Caco-2 (cell line): ENCODE data around the gene CACTIN. TPM values are rescaled to one million over a fixed set of nuclear protein-coding genes. Genes with fewer than 3 reads are reported as not detected.

Experiments
- BruUV-seq: library from RNA; stranded (reverse); fragments of 400-500 nt; replicated peaks from 2 replicates; lab custom pipeline; 2021; lab: Mats Ljungman, UMichigan
- CTCF ChIA-PET: fragments of 300-600 bp; sonication (Branson Sonifier 250); formaldehyde crosslinking; loops from one replicate; lab custom pipeline; 2022; ENCODE audit warnings: antibody characterized with exemption; lab: Charles Lee
- POLR2A ChIA-PET: fragments of 300-600 bp; sonication (Branson Sonifier 250); formaldehyde crosslinking; loops from one replicate; lab custom pipeline; 2022; ENCODE audit warnings: antibody characterized with exemption; lab: Charles Lee
- DNase-seq, 2 experiments: peaks; one replicate each; pipeline versions ENCODE4 v3.0.0 to v3.0.0-alpha.2; 2020 to 2022
- H3K27me3 ChIP-seq: replicated peaks from 2 replicates; pipeline ENCODE4 v1.6.0; 2011; ENCODE audit warnings: low read length; ENCODE audit not compliant: control insufficient read depth, insufficient read depth
- H3K36me3 ChIP-seq: 2 replicates; pipeline ENCODE4 v1.5.1; 2011; ENCODE audit warnings: low read length; ENCODE audit not compliant: control insufficient read depth, insufficient read depth
- H3K4me1 ChIP-seq: fragments of 250-450 bp; sonication (Bioruptor Pico); 2 replicates; pipeline ENCODE4 v1.5.1; 2020; ENCODE audit warnings: mild to moderate bottlenecking
- H3K4me3 ChIP-seq: 2 replicates; pipeline ENCODE4 v1.5.1; 2011; ENCODE audit warnings: low read depth, mild to moderate bottlenecking, control low read depth, low read length
- H3K9me3 ChIP-seq: fragments of 250-450 bp; sonication (Bioruptor Pico); 2 replicates; pipeline ENCODE4 v1.5.1; 2020; ENCODE audit warnings: mild to moderate bottlenecking, moderate library complexity
- H3K27ac Mint-ChIP-seq: one replicate; pipeline ENCODE4 v1.8.0; 2022; ENCODE audit warnings: mixed read lengths; ENCODE audit not compliant: unreplicated experiment
- H3K27me3 Mint-ChIP-seq: one replicate; pipeline ENCODE4 v1.8.0; 2022; ENCODE audit warnings: mixed read lengths; ENCODE audit not compliant: insufficient read depth, unreplicated experiment
- H3K36me3 Mint-ChIP-seq: one replicate; pipeline ENCODE4 v1.8.0; 2022; ENCODE audit warnings: mild to moderate bottlenecking, mixed read lengths; ENCODE audit not compliant: insufficient read depth, unreplicated experiment
- H3K4me1 Mint-ChIP-seq: one replicate; pipeline ENCODE4 v1.8.0; 2022; ENCODE audit warnings: low read depth, mixed read lengths; ENCODE audit not compliant: unreplicated experiment
- H3K4me3 Mint-ChIP-seq: one replicate; pipeline ENCODE4 v1.8.0; 2022; ENCODE audit warnings: mild to moderate bottlenecking, moderate library complexity, mixed read lengths; ENCODE audit not compliant: unreplicated experiment
- H3K9me3 Mint-ChIP-seq: one replicate; pipeline ENCODE4 v1.8.0; 2022; ENCODE audit warnings: mixed read lengths; ENCODE audit not compliant: unreplicated experiment
- intact Hi-C: fragments of 100-400 bp; cut with micrococcal nuclease; formaldehyde crosslinking; loops from one replicate; pipeline ENCODE4 v1.10.0; 2022; ENCODE audit not compliant: unreplicated experiment
- total RNA-seq: library from RNA; stranded (reverse); gene quantifications from 2 replicates; pipeline ENCODE4 v1.2.3, GENCODE V29; 2022
- TF ChIP-seq, protein P1 (sequence below), 2 experiments: fragments of 200-600 bp in 1 of 2; IDR thresholded peaks; 1 replicate in 1 of 2; 2 replicates in 1 of 2; pipeline versions ENCODE4 v1.5.1 to v1.8.0; 2011 to 2022; ENCODE audit warnings: antibody characterized with exemption in 1 of 2, control low read depth in 1 of 2, inconsistent platforms in 1 of 2, low read depth in 1 of 2, low read length in 1 of 2, mild to moderate bottlenecking in 1 of 2, moderate library complexity in 1 of 2; ENCODE audit not compliant: insufficient read depth in 1 of 2, severe bottlenecking in 1 of 2, unreplicated experiment in 1 of 2

CACTIN gene
- total RNA-seq, 1 experiment from 2014 or later = 33.9 TPM

DNA sequence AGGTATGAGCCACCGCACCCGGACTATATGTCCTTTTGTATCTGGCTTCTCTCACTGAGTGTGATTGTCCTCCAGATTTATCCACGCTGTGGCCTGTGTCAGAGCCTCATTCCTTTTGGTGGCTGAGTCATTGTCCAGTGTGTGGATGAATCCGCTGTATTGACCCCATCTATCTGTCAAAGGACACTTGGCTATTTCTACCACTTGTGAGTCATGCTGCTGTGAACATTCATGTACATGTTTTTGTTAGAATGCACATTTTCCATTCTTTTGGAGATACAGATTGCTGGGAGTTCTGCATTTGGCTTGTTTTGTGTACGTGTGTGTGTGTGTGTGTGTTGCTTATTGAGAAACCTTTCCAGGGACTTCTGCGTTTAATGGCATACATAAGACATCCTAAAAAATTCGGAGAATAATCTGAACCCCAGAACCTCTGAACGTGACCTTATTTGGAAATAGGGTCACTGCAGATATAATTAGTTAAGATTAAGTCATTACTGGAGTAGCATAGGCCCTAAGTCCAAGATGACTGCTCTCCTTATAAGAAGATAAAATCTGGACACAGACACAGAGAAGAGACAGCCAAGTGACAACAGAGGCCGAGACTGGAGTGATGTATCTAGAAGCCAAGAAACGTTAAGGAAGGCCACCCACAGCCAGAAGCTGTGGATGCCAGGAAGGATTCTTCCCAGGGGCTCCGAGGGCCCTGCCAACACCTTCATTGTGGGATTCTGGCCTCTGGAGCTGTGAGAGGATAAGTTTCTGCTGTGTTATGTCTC is 46.2 kb downstream of the CACTIN start:
- POLR2A ChIA-PET = no interaction called here
- H3K27me3 Mint-ChIP-seq = peaks cover 3% of the 10 kb centered on the region

DNA sequence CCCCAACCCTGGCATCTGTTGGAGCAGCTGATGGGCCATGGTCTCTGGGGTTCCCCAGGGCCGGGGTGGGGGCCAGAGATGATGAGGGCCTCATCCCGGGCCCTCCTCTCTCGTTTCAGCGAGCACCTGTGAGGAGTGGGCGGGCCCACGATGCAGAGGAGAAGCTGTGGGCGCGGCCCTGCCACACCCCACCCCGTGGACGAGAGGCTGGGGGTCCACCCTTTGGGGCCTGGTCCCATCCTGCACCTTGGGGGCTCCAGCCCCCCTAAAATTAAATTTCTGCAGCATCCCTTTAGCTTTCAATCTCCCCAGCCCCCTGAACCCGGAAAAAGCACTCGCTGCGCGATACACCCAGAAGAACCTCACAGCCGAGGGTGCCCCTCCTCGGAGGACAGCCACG is 48.2 kb downstream of the CACTIN start:
- Histone ChIP-seq H3K36me3 (no peaks in the 10 kb centered on the region), H3K4me3 (no peak overlapping the region), H3K4me1 (no peaks in the 10 kb centered on the region), H3K9me3 (no peaks in the 10 kb centered on the region), H3K27me3 (no peaks in the 10 kb centered on the region)
- Mint-ChIP-seq H3K27ac (no peak overlapping the region), H3K36me3 (peaks cover 10% of the 10 kb centered on the region), H3K9me3 (no peaks in the 10 kb centered on the region), H3K27me3 (peaks cover 2% of the 10 kb centered on the region), H3K4me1 (no peaks in the 10 kb centered on the region), H3K4me3 (peak overlapping the region; percentile 27)
- ChIA-PET POLR2A (no interaction called here), CTCF (interaction anchor here (0.7 kb wide), 1 partner anchor 668 kb away, joined by 4 read pairs; the partner anchor contains the start of gene YJU2)
- no peak for DNase-seq
- TF ChIP-seq, protein P1, sequence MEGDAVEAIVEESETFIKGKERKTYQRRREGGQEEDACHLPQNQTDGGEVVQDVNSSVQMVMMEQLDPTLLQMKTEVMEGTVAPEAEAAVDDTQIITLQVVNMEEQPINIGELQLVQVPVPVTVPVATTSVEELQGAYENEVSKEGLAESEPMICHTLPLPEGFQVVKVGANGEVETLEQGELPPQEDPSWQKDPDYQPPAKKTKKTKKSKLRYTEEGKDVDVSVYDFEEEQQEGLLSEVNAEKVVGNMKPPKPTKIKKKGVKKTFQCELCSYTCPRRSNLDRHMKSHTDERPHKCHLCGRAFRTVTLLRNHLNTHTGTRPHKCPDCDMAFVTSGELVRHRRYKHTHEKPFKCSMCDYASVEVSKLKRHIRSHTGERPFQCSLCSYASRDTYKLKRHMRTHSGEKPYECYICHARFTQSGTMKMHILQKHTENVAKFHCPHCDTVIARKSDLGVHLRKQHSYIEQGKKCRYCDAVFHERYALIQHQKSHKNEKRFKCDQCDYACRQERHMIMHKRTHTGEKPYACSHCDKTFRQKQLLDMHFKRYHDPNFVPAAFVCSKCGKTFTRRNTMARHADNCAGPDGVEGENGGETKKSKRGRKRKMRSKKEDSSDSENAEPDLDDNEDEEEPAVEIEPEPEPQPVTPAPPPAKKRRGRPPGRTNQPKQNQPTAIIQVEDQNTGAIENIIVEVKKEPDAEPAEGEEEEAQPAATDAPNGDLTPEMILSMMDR (IDR thresholded peaks at IDR 0.05; ENCODE audit: insufficient read depth in 1 of 2, low read depth in 1 of 2, low read length in 1 of 2, severe bottlenecking in 1 of 2, unreplicated experiment in 1 of 2) = no peak
- no TSS peak for BruUV-seq
- intact Hi-C loops = no loop called here

More for the DNA sequence above, 46.2 kb downstream of the CACTIN start:
- Mint-ChIP-seq H3K9me3 (no peaks in the 10 kb centered on the region), H3K4me3 (no peak overlapping the region), H3K27ac (no peak overlapping the region), H3K4me1 (no peaks in the 10 kb centered on the region), H3K36me3 (no peaks in the 10 kb centered on the region)
- Histone ChIP-seq H3K27me3 (no peaks in the 10 kb centered on the region), H3K36me3 (no peaks in the 10 kb centered on the region), H3K4me1 (no peaks in the 10 kb centered on the region), H3K4me3 (no peak overlapping the region), H3K9me3 (no peaks in the 10 kb centered on the region)
- TF ChIP-seq, protein P1 (IDR thresholded peaks at IDR 0.05; ENCODE audit: insufficient read depth in 1 of 2, low read depth in 1 of 2, low read length in 1 of 2, severe bottlenecking in 1 of 2, unreplicated experiment in 1 of 2) = no peak
- DNase-seq = no peak
- BruUV-seq = no TSS peak
- intact Hi-C loops = no loop called here
- CTCF ChIA-PET = no interaction called here

DNA sequence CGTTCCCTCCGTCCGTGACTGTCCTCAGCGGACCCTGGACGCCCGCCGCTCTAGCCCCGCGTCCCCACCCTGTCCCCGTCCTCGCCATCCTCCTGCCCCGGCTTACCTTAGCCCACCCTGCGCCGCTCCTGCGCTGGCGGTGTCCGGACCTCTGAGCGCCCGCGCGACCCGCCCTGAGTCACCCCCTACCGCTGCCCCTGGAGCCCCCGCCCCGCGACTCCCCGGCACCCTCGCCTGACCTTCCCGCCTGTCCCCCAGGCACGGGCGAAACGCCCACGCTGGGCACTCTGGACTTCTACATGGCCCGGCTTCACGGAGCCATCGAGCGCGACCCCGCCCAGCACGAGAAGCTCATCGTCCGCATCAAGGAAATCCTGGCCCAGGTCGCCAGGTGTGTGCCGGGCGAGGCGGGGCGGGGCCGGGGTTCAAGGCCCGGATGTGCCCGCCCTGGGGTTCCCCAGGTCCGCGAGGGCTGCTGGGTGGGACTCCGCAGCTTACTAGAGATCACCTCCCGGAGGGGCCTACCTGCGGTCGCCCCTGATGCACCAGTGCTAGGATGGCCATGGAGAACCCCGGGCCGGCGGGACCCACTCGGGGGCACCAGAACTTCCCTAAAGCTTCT is 48.8 kb downstream of the CACTIN start:
- no peak for DNase-seq
- peak overlapping the region; percentile 19 for H3K4me3 Mint-ChIP-seq
- no peaks in the 10 kb centered on the region for H3K36me3 ChIP-seq
- H3K4me3 ChIP-seq = no peak overlapping the region
- peaks cover 11% of the 10 kb centered on the region for H3K36me3 Mint-ChIP-seq
- no TSS peak for BruUV-seq
- ChIA-PET CTCF (interaction anchor here (0.7 kb wide), 1 partner anchor 669 kb away, joined by 4 read pairs; the partner anchor contains the start of gene YJU2), POLR2A (interaction anchor here (0.6 kb wide), 1 partner anchor 80 kb away, joined by 3 read pairs; no protein-coding TSS in a partner anchor)
- no peaks in the 10 kb centered on the region for H3K27me3 Mint-ChIP-seq
- H3K4me1 Mint-ChIP-seq = no peaks in the 10 kb centered on the region
- H3K27me3 ChIP-seq = no peaks in the 10 kb centered on the region
- intact Hi-C loops = no loop called here
- H3K9me3 Mint-ChIP-seq = no peaks in the 10 kb centered on the region
- TF ChIP-seq, protein P1 (IDR thresholded peaks at IDR 0.05; ENCODE audit: insufficient read depth in 1 of 2, low read depth in 1 of 2, low read length in 1 of 2, severe bottlenecking in 1 of 2, unreplicated experiment in 1 of 2) = no peak
- H3K4me1 ChIP-seq = no peaks in the 10 kb centered on the region
- H3K9me3 ChIP-seq = no peaks in the 10 kb centered on the region
- H3K27ac Mint-ChIP-seq = no peak overlapping the region
